Choroid plexus epithelial cell (primary cell): Measurements from ENCODE around the gene DDX5.

Source experiments
- DNase-seq: peaks from one replicate; pipeline ENCODE4 v3.0.0-alpha.2; 2010; ENCODE audit warnings: low read depth
- H3K4me3 ChIP-seq: 2 replicates; pipeline ENCODE4 v1.5.1; 2011; ENCODE audit warnings: low read depth, mild to moderate bottlenecking, control low read depth, low read length, moderate library complexity
- TF ChIP-seq, protein P1 (sequence below): conservative IDR thresholded peaks from 2 replicates; pipeline ENCODE4 v1.5.1; 2011; ENCODE audit warnings: low read depth, mild to moderate bottlenecking, control low read depth, inconsistent platforms, low read length, moderate library complexity

Gene DDX5

DNA sequence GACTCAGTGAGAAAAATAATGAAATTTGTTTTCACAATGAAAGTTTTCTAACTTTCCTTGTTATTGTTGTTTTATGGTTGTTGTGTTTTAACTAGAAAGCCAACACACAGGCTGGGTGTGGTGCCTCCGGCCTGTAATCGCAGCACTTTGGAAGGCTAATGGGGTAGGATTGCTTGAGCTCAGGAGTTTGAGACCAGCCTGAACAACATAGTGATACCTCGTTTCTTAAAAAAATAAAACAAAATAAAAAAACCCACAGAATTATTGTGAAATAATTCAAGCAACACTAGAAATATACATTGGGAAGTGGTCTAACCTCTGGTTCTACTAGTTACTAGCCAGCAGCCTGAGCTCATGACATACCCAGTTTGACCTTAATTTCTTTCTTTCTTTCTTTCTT lies 56.5 kb downstream of the DDX5 start:
- DNase-seq, result peak; percentile 61
- no peak overlapping the region for H3K4me3 ChIP-seq
- TF ChIP-seq, protein P1, sequence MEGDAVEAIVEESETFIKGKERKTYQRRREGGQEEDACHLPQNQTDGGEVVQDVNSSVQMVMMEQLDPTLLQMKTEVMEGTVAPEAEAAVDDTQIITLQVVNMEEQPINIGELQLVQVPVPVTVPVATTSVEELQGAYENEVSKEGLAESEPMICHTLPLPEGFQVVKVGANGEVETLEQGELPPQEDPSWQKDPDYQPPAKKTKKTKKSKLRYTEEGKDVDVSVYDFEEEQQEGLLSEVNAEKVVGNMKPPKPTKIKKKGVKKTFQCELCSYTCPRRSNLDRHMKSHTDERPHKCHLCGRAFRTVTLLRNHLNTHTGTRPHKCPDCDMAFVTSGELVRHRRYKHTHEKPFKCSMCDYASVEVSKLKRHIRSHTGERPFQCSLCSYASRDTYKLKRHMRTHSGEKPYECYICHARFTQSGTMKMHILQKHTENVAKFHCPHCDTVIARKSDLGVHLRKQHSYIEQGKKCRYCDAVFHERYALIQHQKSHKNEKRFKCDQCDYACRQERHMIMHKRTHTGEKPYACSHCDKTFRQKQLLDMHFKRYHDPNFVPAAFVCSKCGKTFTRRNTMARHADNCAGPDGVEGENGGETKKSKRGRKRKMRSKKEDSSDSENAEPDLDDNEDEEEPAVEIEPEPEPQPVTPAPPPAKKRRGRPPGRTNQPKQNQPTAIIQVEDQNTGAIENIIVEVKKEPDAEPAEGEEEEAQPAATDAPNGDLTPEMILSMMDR, result no peak

DNA sequence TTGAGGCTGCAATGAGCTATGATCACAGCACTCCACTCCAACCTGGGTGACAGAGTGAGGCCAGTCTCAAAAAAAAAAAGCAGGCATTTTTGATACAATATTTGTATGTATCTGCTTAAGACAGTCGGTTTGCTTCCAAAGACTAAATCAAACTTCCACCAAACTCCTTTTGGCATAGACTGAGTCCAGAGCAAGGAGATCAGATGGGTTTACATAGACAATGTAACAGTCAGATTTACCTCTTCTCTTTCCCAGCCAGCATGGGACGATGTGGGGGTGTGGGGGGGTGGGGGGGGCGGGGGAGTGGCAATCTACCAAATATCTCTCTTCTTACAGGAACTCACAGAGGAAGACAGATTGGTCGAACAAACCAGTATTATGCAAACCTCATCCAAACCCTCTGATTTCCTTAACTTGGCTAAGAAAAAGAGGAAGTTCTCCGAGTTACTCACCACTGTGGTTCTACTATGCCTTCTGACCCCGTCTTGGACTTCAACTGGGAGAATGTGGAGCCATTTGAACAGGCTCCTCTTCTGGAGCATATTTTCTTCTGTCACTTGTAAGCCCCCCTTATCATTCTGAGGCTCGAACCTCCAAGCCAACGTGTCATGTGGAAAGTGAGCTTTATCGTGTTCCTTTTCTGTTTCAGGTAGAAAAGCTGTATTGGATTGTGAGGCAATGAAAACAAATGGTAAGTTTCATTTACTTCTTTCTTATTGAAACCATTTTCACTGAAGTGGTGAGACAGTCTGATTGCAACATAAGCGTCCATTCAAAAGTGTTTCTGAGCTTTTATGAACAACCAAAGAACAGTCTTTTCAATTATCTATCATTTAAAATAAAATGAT lies 57.2 kb downstream of the DDX5 start, which contains the start of gene MILR1:
Gene MILR1 (plus strand): TSS at position 451 of the 848 bp plus-strand sequence. CDS start 54 bp downstream, at position 505.
- no peak within 1 kb of the TSS for H3K4me3 ChIP-seq
- peak; percentile 94 for DNase-seq
- TF ChIP-seq, protein P1, result no peak
